ENCODE results near the gene MRPL46.

The MRPL46 gene

GRCh38 chr15:88511161-88511560 is 44.0 kb upstream of the MRPL46 start:
- TF ChIP-seq POLR2AphosphoS5 (IDR thresholded peaks at IDR 0.05; ENCODE audit: low read depth, low read length) (no peak), SIN3A (IDR thresholded peaks at IDR 0.05; ENCODE audit: borderline replicate concordance, insufficient read depth, low read length) (no peak), TAF1 (IDR thresholded peaks at IDR 0.05; ENCODE audit: borderline replicate concordance, insufficient read depth, low read length) (no peak), FOXP2 (optimal IDR thresholded peaks at IDR 0.05; ENCODE audit: borderline replicate concordance, extremely low read depth, extremely low read length, insufficient read depth) (no peak), REST (IDR thresholded peaks at IDR 0.05; ENCODE audit: insufficient read depth in 1 of 2, low read depth in 2 of 2, low read length in 2 of 2) (no peak)

GRCh38 chr15:88509964-88510363 is 42.8 kb upstream of the MRPL46 start:
- TF ChIP-seq TAF1 (IDR thresholded peaks at IDR 0.05; ENCODE audit: borderline replicate concordance, insufficient read depth, low read length) = no peak
- no peak for TF ChIP-seq FOXP2 (optimal IDR thresholded peaks at IDR 0.05; ENCODE audit: borderline replicate concordance, extremely low read depth, extremely low read length, insufficient read depth)
- TF ChIP-seq REST (IDR thresholded peaks at IDR 0.05; ENCODE audit: insufficient read depth in 1 of 2, low read depth in 2 of 2, low read length in 2 of 2) = no peak
- no peak for TF ChIP-seq POLR2AphosphoS5 (IDR thresholded peaks at IDR 0.05; ENCODE audit: low read depth, low read length)
- TF ChIP-seq SIN3A (IDR thresholded peaks at IDR 0.05; ENCODE audit: borderline replicate concordance, insufficient read depth, low read length) = no peak

- TF ChIP-seq POLR2AphosphoS5 (IDR thresholded peaks at IDR 0.05; ENCODE audit: low read depth, low read length) (no peak), FOXP2 (optimal IDR thresholded peaks at IDR 0.05; ENCODE audit: borderline replicate concordance, extremely low read depth, extremely low read length, insufficient read depth) (no peak), SIN3A (IDR thresholded peaks at IDR 0.05; ENCODE audit: borderline replicate concordance, insufficient read depth, low read length) (no peak), TAF1 (IDR thresholded peaks at IDR 0.05; ENCODE audit: borderline replicate concordance, insufficient read depth, low read length) (no peak), REST (IDR thresholded peaks at IDR 0.05; ENCODE audit: insufficient read depth in 1 of 2, low read depth in 2 of 2, low read length in 2 of 2) (no peak)
These were observed 42.1 kb upstream of the MRPL46 start for GRCh38 chr15:88509321-88509720.

GRCh38 chr15:88506628-88507027 is 39.4 kb upstream of the MRPL46 start:
- no peak for TF ChIP-seq SIN3A (IDR thresholded peaks at IDR 0.05; ENCODE audit: borderline replicate concordance, insufficient read depth, low read length)
- TF ChIP-seq REST (IDR thresholded peaks at IDR 0.05; ENCODE audit: insufficient read depth in 1 of 2, low read depth in 2 of 2, low read length in 2 of 2) = no peak

- TF ChIP-seq POLR2AphosphoS5 (IDR thresholded peaks at IDR 0.05; ENCODE audit: low read depth, low read length) = no peak
- no peak for TF ChIP-seq TAF1 (IDR thresholded peaks at IDR 0.05; ENCODE audit: borderline replicate concordance, insufficient read depth, low read length)
- TF ChIP-seq FOXP2 (optimal IDR thresholded peaks at IDR 0.05; ENCODE audit: borderline replicate concordance, extremely low read depth, extremely low read length, insufficient read depth) = no peak
- TF ChIP-seq SIN3A (IDR thresholded peaks at IDR 0.05; ENCODE audit: borderline replicate concordance, insufficient read depth, low read length) = no peak
- no peak for TF ChIP-seq REST (IDR thresholded peaks at IDR 0.05; ENCODE audit: insufficient read depth in 1 of 2, low read depth in 2 of 2, low read length in 2 of 2)
These were observed 38.5 kb upstream of the MRPL46 start for GRCh38 chr15:88505721-88506120.

Data from PFSK-1 (cell line).